DND-41 (cell line): ENCODE measurements around the gene DOCK4.
A peak's percentile ranks its signal among the peaks of the same experiment; 100 is the strongest.

Experiments used
- ATAC-seq: fragments of 200-7000 bp; cut with Tn5 transposase; 3 replicates; pipeline ENCODE4 v1.9.1; 2021; ENCODE audit warnings: low read depth; ENCODE audit not compliant: insufficient read depth
- DNase-seq: peaks from one replicate; pipeline ENCODE4 v3.0.0-alpha.2; 2020
- H2AFZ ChIP-seq: 2 replicates; pipeline ENCODE4 v1.6.0; 2012; ENCODE audit warnings: low read depth, low read length
- H3K27ac ChIP-seq: 2 replicates; pipeline ENCODE4 v1.5.1; 2012; ENCODE audit warnings: low read length, inconsistent platforms
- H3K27me3 ChIP-seq: fragments of 200-600 bp; sonication (generic); 2 replicates; pipeline ENCODE4 v1.6.0; 2012; ENCODE audit warnings: low read length, mild to moderate bottlenecking, inconsistent platforms; ENCODE audit not compliant: insufficient read depth, poor library complexity
- H3K36me3 ChIP-seq: 2 replicates; pipeline ENCODE4 v1.5.1; 2012; ENCODE audit warnings: low read length, inconsistent platforms; ENCODE audit not compliant: insufficient read depth
- H3K4me1 ChIP-seq: 2 replicates; pipeline ENCODE4 v1.5.1; 2012; ENCODE audit warnings: mild to moderate bottlenecking, low read length; ENCODE audit not compliant: insufficient read depth
- H3K4me2 ChIP-seq: 2 replicates; pipeline ENCODE4 v1.6.0; 2012; ENCODE audit warnings: mild to moderate bottlenecking, moderate library complexity, low read length, inconsistent platforms; ENCODE audit not compliant: insufficient read depth
- H3K4me3 ChIP-seq, 2 experiments: fragments of 200-600 bp in 1 of 2; shearing (Covaris generic) in 1 of 2; 2 replicates each; pipeline ENCODE4 v1.5.1; 2012 to 2016; ENCODE audit warnings: inconsistent platforms in 2 of 2, low read length in 2 of 2, mild to moderate bottlenecking in 2 of 2, low read depth in 1 of 2, moderate library complexity in 1 of 2
- H3K79me2 ChIP-seq: 2 replicates; pipeline ENCODE4 v1.6.0; 2012; ENCODE audit warnings: low read length, inconsistent platforms; ENCODE audit not compliant: insufficient read depth
- H3K9ac ChIP-seq: 2 replicates; pipeline ENCODE4 v1.6.0; 2012; ENCODE audit warnings: low read depth, mild to moderate bottlenecking, inconsistent platforms, low read length, moderate library complexity
- H3K9me3 ChIP-seq: 2 replicates; pipeline ENCODE4 v1.5.1; 2012; ENCODE audit warnings: low read length, moderate library complexity, mild to moderate bottlenecking, inconsistent platforms; ENCODE audit not compliant: insufficient read depth, severe bottlenecking
- H4K20me1 ChIP-seq: 2 replicates; pipeline ENCODE4 v1.6.0; 2012; ENCODE audit warnings: low read length; ENCODE audit not compliant: insufficient read depth
- CTCF ChIP-seq: IDR thresholded peaks from 2 replicates; pipeline ENCODE4 v1.5.1; 2012; ENCODE audit warnings: borderline replicate concordance, low read length, moderate library complexity, mild to moderate bottlenecking; ENCODE audit not compliant: poor library complexity, severe bottlenecking; ENCODE audit errors: extremely low read depth
- EZH2 ChIP-seq: IDR thresholded peaks from 3 replicates; pipeline ENCODE4 v1.6.1; 2012; ENCODE audit warnings: borderline replicate concordance, low read depth, mild to moderate bottlenecking, moderate library complexity, low read length, inconsistent platforms; ENCODE audit not compliant: severe bottlenecking

DOCK4 gene

GRCh38 chr7:111855161-111855841, 350.9 kb downstream of the DOCK4 start:
- ATAC-seq = peak; percentile 79
- TF ChIP-seq EZH2 (no peak), CTCF (peak; percentile 75)
- no peaks in the 10 kb centered on the region for H3K27me3 ChIP-seq
- peak; percentile 59 for DNase-seq
- no peaks in the 10 kb centered on the region for H4K20me1 ChIP-seq
- H3K4me2 ChIP-seq = no peak overlapping the region
- no peaks in the 10 kb centered on the region for H3K36me3 ChIP-seq
- no peaks in the 10 kb centered on the region for H3K9me3 ChIP-seq
- H3K4me3 ChIP-seq = no peak overlapping the region
- H3K79me2 ChIP-seq = no peaks in the 10 kb centered on the region
- H3K4me1 ChIP-seq = peaks cover 15% of the 10 kb centered on the region
- H3K9ac ChIP-seq = no peak overlapping the region
- peak overlapping the region; percentile 21; the same call in 1 of the 2 replicates for H2AFZ ChIP-seq
- H3K27ac ChIP-seq = no peak overlapping the region

- ATAC-seq (no peak), DNase-seq (no peak)
- no peak overlapping the region for H3K27ac ChIP-seq
- no peak overlapping the region for H3K9ac ChIP-seq
- H3K27me3 ChIP-seq = no peaks in the 10 kb centered on the region
- H3K9me3 ChIP-seq = no peaks in the 10 kb centered on the region
- H3K36me3 ChIP-seq = no peaks in the 10 kb centered on the region
- H3K4me3 ChIP-seq = no peak overlapping the region
- TF ChIP-seq CTCF (peak; percentile 48), EZH2 (no peak)
- no peaks in the 10 kb centered on the region for H4K20me1 ChIP-seq
- no peaks in the 10 kb centered on the region for H3K79me2 ChIP-seq
- H2AFZ ChIP-seq = no peak overlapping the region
- peaks cover 8% of the 10 kb centered on the region for H3K4me1 ChIP-seq
- H3K4me2 ChIP-seq = no peak overlapping the region
Observed at GRCh38 chr7:111853201-111853990, 352.8 kb downstream of the DOCK4 start.

- no peak overlapping the region for H2AFZ ChIP-seq
- ATAC-seq (no peak), DNase-seq (no peak)
- no peaks in the 10 kb centered on the region for H3K9me3 ChIP-seq
- no peaks in the 10 kb centered on the region for H3K36me3 ChIP-seq
- H3K4me3 ChIP-seq = no peak overlapping the region
- no peak for TF ChIP-seq CTCF
- TF ChIP-seq EZH2 = no peak
- no peaks in the 10 kb centered on the region for H3K79me2 ChIP-seq
- no peaks in the 10 kb centered on the region for H4K20me1 ChIP-seq
- H3K4me1 ChIP-seq = peaks cover 8% of the 10 kb centered on the region
- no peak overlapping the region for H3K27ac ChIP-seq
- no peak overlapping the region for H3K4me2 ChIP-seq
- H3K27me3 ChIP-seq = no peaks in the 10 kb centered on the region
- no peak overlapping the region for H3K9ac ChIP-seq
Observed at GRCh38 chr7:111852081-111852480, 354.1 kb downstream of the DOCK4 start.
